Measurements from ENCODE around the gene MLLT3.

Gene MLLT3

GRCh38 chr9:20551835-20552234 is 70.5 kb downstream of the MLLT3 start:
- TF ChIP-seq, protein P1, sequence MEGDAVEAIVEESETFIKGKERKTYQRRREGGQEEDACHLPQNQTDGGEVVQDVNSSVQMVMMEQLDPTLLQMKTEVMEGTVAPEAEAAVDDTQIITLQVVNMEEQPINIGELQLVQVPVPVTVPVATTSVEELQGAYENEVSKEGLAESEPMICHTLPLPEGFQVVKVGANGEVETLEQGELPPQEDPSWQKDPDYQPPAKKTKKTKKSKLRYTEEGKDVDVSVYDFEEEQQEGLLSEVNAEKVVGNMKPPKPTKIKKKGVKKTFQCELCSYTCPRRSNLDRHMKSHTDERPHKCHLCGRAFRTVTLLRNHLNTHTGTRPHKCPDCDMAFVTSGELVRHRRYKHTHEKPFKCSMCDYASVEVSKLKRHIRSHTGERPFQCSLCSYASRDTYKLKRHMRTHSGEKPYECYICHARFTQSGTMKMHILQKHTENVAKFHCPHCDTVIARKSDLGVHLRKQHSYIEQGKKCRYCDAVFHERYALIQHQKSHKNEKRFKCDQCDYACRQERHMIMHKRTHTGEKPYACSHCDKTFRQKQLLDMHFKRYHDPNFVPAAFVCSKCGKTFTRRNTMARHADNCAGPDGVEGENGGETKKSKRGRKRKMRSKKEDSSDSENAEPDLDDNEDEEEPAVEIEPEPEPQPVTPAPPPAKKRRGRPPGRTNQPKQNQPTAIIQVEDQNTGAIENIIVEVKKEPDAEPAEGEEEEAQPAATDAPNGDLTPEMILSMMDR (conservative IDR thresholded peaks at IDR 0.05; ENCODE audit: low read depth) = no peak
- no peak overlapping the region for H3K27ac ChIP-seq
- no peak for DNase-seq (ENCODE audit: low spot score)
- POLR2A ChIA-PET (ENCODE audit: low non-redundant PET) = no interaction called here
- CTCF ChIA-PET = no interaction called here

- ChIA-PET POLR2A (ENCODE audit: low non-redundant PET) (no interaction called here), CTCF (interaction anchor here (0.5 kb wide), 1 partner anchor 178 kb away, joined by 5 read pairs; no protein-coding TSS in a partner anchor)
- DNase-seq (ENCODE audit: low spot score) = peak; percentile 49
- H3K27ac ChIP-seq = no peak overlapping the region
- TF ChIP-seq, protein P1 (conservative IDR thresholded peaks at IDR 0.05; ENCODE audit: low read depth) = no peak
These were observed 71.1 kb downstream of the MLLT3 start for GRCh38 chr9:20551236-20551635.

- ChIA-PET CTCF (interaction anchor here (0.6 kb wide), 1 partner anchor 437 kb away, joined by 3 read pairs; no protein-coding TSS in a partner anchor), POLR2A (ENCODE audit: low non-redundant PET) (no interaction called here)
- TF ChIP-seq, protein P1 (conservative IDR thresholded peaks at IDR 0.05; ENCODE audit: low read depth) = no peak
- no peak overlapping the region for H3K27ac ChIP-seq
- no peak for DNase-seq (ENCODE audit: low spot score)
These were observed 72.0 kb downstream of the MLLT3 start for GRCh38 chr9:20550326-20550725.

- CTCF ChIA-PET = no interaction called here
- no peak overlapping the region for H3K27ac ChIP-seq
- POLR2A ChIA-PET (ENCODE audit: low non-redundant PET) = no interaction called here
- no peak for DNase-seq (ENCODE audit: low spot score)
- TF ChIP-seq, protein P1 (conservative IDR thresholded peaks at IDR 0.05; ENCODE audit: low read depth) = no peak
These were observed 73.2 kb downstream of the MLLT3 start for GRCh38 chr9:20549053-20549452.

DNA sequence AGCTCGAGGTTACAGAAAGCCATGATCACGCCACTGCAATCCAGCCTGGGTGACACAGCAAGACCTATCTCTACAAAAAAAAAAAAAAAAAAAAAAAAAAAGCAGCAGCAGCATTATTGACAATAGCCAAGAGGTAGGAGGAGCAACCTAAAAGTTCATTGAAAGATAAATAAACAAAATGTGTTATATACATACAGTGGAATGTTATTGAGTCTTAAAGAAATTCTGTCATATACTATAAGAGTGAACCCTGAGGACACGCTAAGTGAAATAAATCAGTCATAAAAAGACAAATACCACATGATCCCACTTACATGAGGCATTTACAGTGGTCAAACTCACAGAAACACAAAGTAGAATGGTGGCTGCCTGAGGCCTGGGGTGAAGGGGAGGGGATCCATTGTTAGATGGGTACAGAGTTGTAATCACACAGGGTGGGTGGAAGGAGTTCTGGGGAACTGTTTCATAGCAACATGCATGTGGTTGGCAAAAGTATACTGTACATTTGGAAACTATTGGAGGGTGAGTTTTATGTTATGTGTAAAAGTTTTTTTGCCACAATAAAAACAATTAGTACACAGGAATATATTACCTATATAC is 77.2 kb downstream of the MLLT3 start:
- H3K27ac ChIP-seq = no peak overlapping the region
- DNase-seq (ENCODE audit: low spot score) = no peak
- POLR2A ChIA-PET (ENCODE audit: low non-redundant PET) = no interaction called here
- CTCF ChIA-PET = interaction anchor here (0.9 kb wide), 1 partner anchor 558 kb away, joined by 4 read pairs; no protein-coding TSS in a partner anchor
- TF ChIP-seq, protein P1 (conservative IDR thresholded peaks at IDR 0.05; ENCODE audit: low read depth) = no peak

GRCh38 chr9:20540169-20540863 is 82.0 kb downstream of the MLLT3 start:
- H3K27ac ChIP-seq = no peak overlapping the region
- ChIA-PET POLR2A (ENCODE audit: low non-redundant PET) (no interaction called here), CTCF (interaction anchor here (0.6 to 0.7 kb wide), 2 partner anchors 34 to 655 kb away, joined by 3 to 4 read pairs; no protein-coding TSS in a partner anchor)
- TF ChIP-seq, protein P1 (conservative IDR thresholded peaks at IDR 0.05; ENCODE audit: low read depth) = no peak
- DNase-seq (ENCODE audit: low spot score) = no peak
